ENCODE measurements around the gene PKP2. TPM values are rescaled to one million over a fixed set of nuclear protein-coding genes. Genes with fewer than 3 reads are reported as not detected.
"Not testable (repeated sequence)": the region's sequence is repeated elsewhere in the genome, so short reads cannot be mapped to it uniquely, and the experiment has no call there.

The PKP2 gene
- total RNA-seq, 2 donors from 2014 or later = 0.45 to 0.77 TPM

- DNase-seq (ENCODE audit: low spot score in 2 of 2) (no peak), ATAC-seq (no peak)
- Mint-ChIP-seq H3K36me3 (no peaks in the 10 kb centered on the region), H3K27ac (no peak overlapping the region), H3K9me3 (no peaks in the 10 kb centered on the region)
Observed at GRCh38 chr12:32902287-32902997, 5.9 kb upstream of the PKP2 start.

- ATAC-seq (no peak), DNase-seq (ENCODE audit: low spot score in 2 of 2) (no peak)
- no peaks in the 10 kb centered on the region for H3K36me3 Mint-ChIP-seq
- H3K9me3 Mint-ChIP-seq = no peaks in the 10 kb centered on the region
- H3K27ac Mint-ChIP-seq = no peak overlapping the region
Observed at GRCh38 chr12:32901553-32901952, 5.0 kb upstream of the PKP2 start.

GRCh38 chr12:32897687-32898573, 1.4 kb upstream of the PKP2 start:
- Mint-ChIP-seq H3K36me3 (peaks cover 0 to 8% of the 10 kb centered on the region in 2 donors), H3K27ac (no peak overlapping the region), H3K9me3 (no peaks in the 10 kb centered on the region)
- no peak for DNase-seq (ENCODE audit: low spot score in 2 of 2)
- no peak for ATAC-seq

- no peak overlapping the region for H3K27ac Mint-ChIP-seq
Observed at GRCh38 chr12:32897281-32897610, 669 bp upstream of the PKP2 start.

GRCh38 chr12:32895688-32896431, 717 bp downstream of the PKP2 start:
- no peak overlapping the region for H3K27ac Mint-ChIP-seq
- H3K36me3 Mint-ChIP-seq = peaks cover 0 to 8% of the 10 kb centered on the region in 2 donors
- DNase-seq (ENCODE audit: low spot score in 2 of 2) (peak in 1 of 2 donors; percentile 3), ATAC-seq (no peak)
- no peaks in the 10 kb centered on the region for H3K9me3 Mint-ChIP-seq

More at GRCh38 chr12:32897281-32897610, 669 bp upstream of the PKP2 start:
- DNase-seq (ENCODE audit: low spot score in 2 of 2) = no peak
- H3K36me3 Mint-ChIP-seq = peaks cover 0 to 8% of the 10 kb centered on the region in 2 donors
- H3K9me3 Mint-ChIP-seq = no peaks in the 10 kb centered on the region
- ATAC-seq = no peak

- no peak for DNase-seq (ENCODE audit: low spot score in 2 of 2)
- Mint-ChIP-seq H3K9me3 (no peaks in the 10 kb centered on the region), H3K27ac (no peak overlapping the region), H3K36me3 (peaks cover 0 to 8% of the 10 kb centered on the region in 2 donors)
- ATAC-seq = no peak
Observed at GRCh38 chr12:32894566-32894965, 2.0 kb downstream of the PKP2 start.

GRCh38 chr12:32893458-32893857, 3.1 kb downstream of the PKP2 start:
- ATAC-seq = no peak
- H3K9me3 Mint-ChIP-seq = no peaks in the 10 kb centered on the region
- H3K27ac Mint-ChIP-seq = no peak overlapping the region
- peaks cover 0 to 8% of the 10 kb centered on the region in 2 donors for H3K36me3 Mint-ChIP-seq
- DNase-seq (ENCODE audit: low spot score in 2 of 2) = no peak

GRCh38 chr12:32893043-32893442, 3.5 kb downstream of the PKP2 start:
- DNase-seq (ENCODE audit: low spot score in 2 of 2) (no peak), ATAC-seq (no peak)
- no peaks in the 10 kb centered on the region for H3K9me3 Mint-ChIP-seq
- H3K36me3 Mint-ChIP-seq = peaks cover 0 to 8% of the 10 kb centered on the region in 2 donors
- no peak overlapping the region for H3K27ac Mint-ChIP-seq

GRCh38 chr12:32892369-32892768, 4.2 kb downstream of the PKP2 start:
- H3K9me3 Mint-ChIP-seq; H3K36me3 Mint-ChIP-seq; DNase-seq (ENCODE audit: low spot score in 2 of 2); H3K27ac Mint-ChIP-seq; ATAC-seq: not testable (repeated sequence)

GRCh38 chr12:32891956-32892355, 4.6 kb downstream of the PKP2 start:
- ATAC-seq = no peak
- Mint-ChIP-seq H3K9me3 (no peaks in the 10 kb centered on the region), H3K27ac (no peak overlapping the region), H3K36me3 (peaks cover 0 to 8% of the 10 kb centered on the region in 2 donors)
- DNase-seq (ENCODE audit: low spot score in 2 of 2) = no peak

- Mint-ChIP-seq H3K9me3 (no peaks in the 10 kb centered on the region), H3K27ac (no peak overlapping the region), H3K36me3 (peaks cover 0 to 8% of the 10 kb centered on the region in 2 donors)
- DNase-seq (ENCODE audit: low spot score in 2 of 2) = no peak
- no peak for ATAC-seq
Observed at GRCh38 chr12:32891526-32891925, 5.1 kb downstream of the PKP2 start.

- Mint-ChIP-seq H3K36me3 (no peaks in the 10 kb centered on the region), H3K27ac (no peak overlapping the region), H3K9me3 (no peaks in the 10 kb centered on the region)
- DNase-seq (ENCODE audit: low spot score in 2 of 2) = no peak
- no peak for ATAC-seq
Observed at GRCh38 chr12:32889011-32889760, 7.4 kb downstream of the PKP2 start.

- no peaks in the 10 kb centered on the region for H3K9me3 Mint-ChIP-seq
- DNase-seq (ENCODE audit: low spot score in 2 of 2) = no peak
- no peak for ATAC-seq
- no peaks in the 10 kb centered on the region for H3K36me3 Mint-ChIP-seq
- H3K27ac Mint-ChIP-seq = no peak overlapping the region
Observed at GRCh38 chr12:32887058-32887457, 9.5 kb downstream of the PKP2 start.

- H3K27ac Mint-ChIP-seq = no peak overlapping the region
- H3K9me3 Mint-ChIP-seq = no peaks in the 10 kb centered on the region
- no peak for ATAC-seq
- H3K36me3 Mint-ChIP-seq = no peaks in the 10 kb centered on the region
- no peak for DNase-seq (ENCODE audit: low spot score in 2 of 2)
Observed at GRCh38 chr12:32885831-32886230, 10.7 kb downstream of the PKP2 start.

GRCh38 chr12:32884962-32885361, 11.6 kb downstream of the PKP2 start:
- DNase-seq (ENCODE audit: low spot score in 2 of 2) (no peak), ATAC-seq (no peak)
- no peaks in the 10 kb centered on the region for H3K9me3 Mint-ChIP-seq
- H3K27ac Mint-ChIP-seq = no peak overlapping the region
- H3K36me3 Mint-ChIP-seq = no peaks in the 10 kb centered on the region

GRCh38 chr12:32881702-32882101, 14.9 kb downstream of the PKP2 start:
- ATAC-seq (no peak), DNase-seq (ENCODE audit: low spot score in 2 of 2) (no peak)
- Mint-ChIP-seq H3K27ac (no peak overlapping the region), H3K36me3 (no peaks in the 10 kb centered on the region), H3K9me3 (no peaks in the 10 kb centered on the region)

Measured in activated naive CD4-positive, alpha-beta T cell treated with anti-CD3 and anti-CD28 coated beads, Interleukin-2, amount 50 U/mL, for 72 hours (primary cell).